ENCODE data around the gene KRTAP13-3. TPM values are rescaled to one million over a fixed set of nuclear protein-coding genes. Genes with fewer than 3 reads are reported as not detected.

The KRTAP13-3 gene
- total and polyA plus RNA-seq, 2 experiments from 2014 or later: not detected

DNA sequence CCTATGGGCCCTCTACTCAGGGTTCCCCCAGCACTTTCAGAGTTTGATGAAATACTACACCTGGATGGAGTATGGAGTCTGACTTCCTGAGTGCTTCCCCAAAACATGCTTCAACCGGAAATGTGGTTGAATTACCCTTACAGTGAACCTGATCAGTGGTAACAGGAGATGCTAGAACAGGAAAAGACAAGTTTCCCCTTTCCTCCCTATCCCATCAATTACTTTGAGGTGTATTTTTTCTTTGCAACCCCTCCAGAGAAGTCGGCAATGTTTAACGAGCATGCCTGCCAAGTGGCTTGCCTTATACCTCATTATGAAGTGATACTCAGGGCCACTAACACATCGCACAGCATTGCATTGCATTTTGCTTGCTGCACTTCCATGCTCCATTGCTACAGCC is 21.3 kb upstream of the KRTAP13-3 start:
- H3F3A ChIP-seq (ENCODE audit: insufficient read depth): no peaks in the 10 kb centered on the region
- DNase-seq: no peak
- no peaks in the 10 kb centered on the region for H3K27me3 ChIP-seq (replicated peaks; ENCODE audit: insufficient read depth)
- WGBS, 2 experiments (ENCODE audit: low coverage in 1 of 2, low lambda C conversion rate in 2 of 2, missing lambda C conversion rate in 2 of 2): 11 to 12% methylated on average over 4 of the region's 4 CpGs
- TF ChIP-seq EZH2 (IDR thresholded peaks at IDR 0.05; ENCODE audit: insufficient read depth, poor library complexity, severe bottlenecking) (no peak), EZH2phosphoT487 (IDR thresholded peaks at IDR 0.05; ENCODE audit: insufficient read depth, low read depth) (no peak)
- in situ Hi-C loops (cut with MboI): no loop called here
- H3K9me2 ChIP-seq (ENCODE audit: insufficient read depth): no peaks in the 10 kb centered on the region
- no peak overlapping the region for H3K27ac ChIP-seq
- H3K36me3 ChIP-seq (ENCODE audit: low read depth): no peaks in the 10 kb centered on the region
- H3K4me3 ChIP-seq: no peak overlapping the region
- H3K4me1 ChIP-seq (ENCODE audit: insufficient read depth): no peaks in the 10 kb centered on the region
- no peak overlapping the region for H3K9ac ChIP-seq
- no peaks in the 10 kb centered on the region for H4K20me1 ChIP-seq (ENCODE audit: insufficient read depth)
- H3K4me2 ChIP-seq (ENCODE audit: unreplicated experiment): no peak overlapping the region
- H3K79me2 ChIP-seq (ENCODE audit: insufficient read depth): no peaks in the 10 kb centered on the region
- H3K9me3 ChIP-seq (ENCODE audit: low read depth): no peaks in the 10 kb centered on the region
- H2AFZ ChIP-seq: no peak overlapping the region

DNA sequence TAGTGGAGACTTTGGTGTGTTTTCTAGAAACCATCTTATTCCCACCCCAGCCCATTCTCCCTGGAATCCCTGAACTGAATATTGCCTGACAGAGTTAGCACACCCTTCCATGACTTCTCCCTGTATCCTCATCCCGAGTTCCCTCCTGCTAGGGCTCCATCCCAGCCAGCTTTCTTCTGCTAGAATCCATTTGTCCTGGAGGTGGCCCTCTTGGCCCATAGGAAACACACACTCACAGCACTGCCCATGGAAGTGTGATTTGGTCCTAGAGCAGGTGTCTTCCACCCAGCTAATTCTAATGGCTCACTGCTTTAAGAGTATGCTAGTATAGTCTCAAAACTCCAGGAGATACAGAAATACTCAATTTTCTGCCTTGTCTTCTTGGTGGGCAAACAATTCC is 18.5 kb upstream of the KRTAP13-3 start:
- DNase-seq: no peak
- no peak overlapping the region for H3K9ac ChIP-seq

DNA sequence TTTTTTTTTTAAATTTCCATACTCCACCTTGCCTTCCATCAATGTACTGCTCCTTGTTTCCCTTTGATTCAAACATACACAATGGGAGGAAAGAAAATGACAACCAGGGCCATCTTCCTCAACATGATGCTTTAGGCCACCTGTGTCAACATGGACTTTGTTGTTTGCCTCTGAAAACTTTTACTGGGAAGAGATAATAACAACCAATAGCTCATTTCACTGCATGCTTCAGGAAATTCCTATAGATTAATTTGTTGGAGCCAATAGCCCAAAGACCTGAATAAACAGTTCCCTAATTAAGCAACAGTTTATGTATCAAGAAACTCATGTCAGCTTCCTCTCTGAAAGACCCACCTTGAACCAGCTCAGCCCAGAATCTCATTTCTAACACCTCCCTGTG is 17.5 kb upstream of the KRTAP13-3 start:
- no peaks in the 10 kb centered on the region for H3K79me2 ChIP-seq (ENCODE audit: insufficient read depth)
- in situ Hi-C loops (cut with MboI): no loop called here

More for the DNA sequence above, 18.5 kb upstream of the KRTAP13-3 start:
- Histone ChIP-seq H3F3A (ENCODE audit: insufficient read depth) (no peaks in the 10 kb centered on the region), H4K20me1 (ENCODE audit: insufficient read depth) (no peaks in the 10 kb centered on the region), H3K27ac (no peak overlapping the region), H3K79me2 (ENCODE audit: insufficient read depth) (no peaks in the 10 kb centered on the region), H3K36me3 (ENCODE audit: low read depth) (no peaks in the 10 kb centered on the region), H3K4me2 (ENCODE audit: unreplicated experiment) (no peak overlapping the region), H3K4me1 (ENCODE audit: insufficient read depth) (no peaks in the 10 kb centered on the region), H2AFZ (no peak overlapping the region), H3K4me3 (no peak overlapping the region), H3K9me3 (ENCODE audit: low read depth) (no peaks in the 10 kb centered on the region), H3K9me2 (ENCODE audit: insufficient read depth) (no peaks in the 10 kb centered on the region), H3K27me3 (replicated peaks; ENCODE audit: insufficient read depth) (no peaks in the 10 kb centered on the region)
- TF ChIP-seq EZH2phosphoT487 (IDR thresholded peaks at IDR 0.05; ENCODE audit: insufficient read depth, low read depth): no peak
- no peak for TF ChIP-seq EZH2 (IDR thresholded peaks at IDR 0.05; ENCODE audit: insufficient read depth, poor library complexity, severe bottlenecking)
- WGBS, 2 experiments (ENCODE audit: low coverage in 1 of 2, low lambda C conversion rate in 2 of 2, missing lambda C conversion rate in 2 of 2): 0 to 6% methylated on average over 1 of the region's 1 CpG
- in situ Hi-C loops (cut with MboI): no loop called here

DNA sequence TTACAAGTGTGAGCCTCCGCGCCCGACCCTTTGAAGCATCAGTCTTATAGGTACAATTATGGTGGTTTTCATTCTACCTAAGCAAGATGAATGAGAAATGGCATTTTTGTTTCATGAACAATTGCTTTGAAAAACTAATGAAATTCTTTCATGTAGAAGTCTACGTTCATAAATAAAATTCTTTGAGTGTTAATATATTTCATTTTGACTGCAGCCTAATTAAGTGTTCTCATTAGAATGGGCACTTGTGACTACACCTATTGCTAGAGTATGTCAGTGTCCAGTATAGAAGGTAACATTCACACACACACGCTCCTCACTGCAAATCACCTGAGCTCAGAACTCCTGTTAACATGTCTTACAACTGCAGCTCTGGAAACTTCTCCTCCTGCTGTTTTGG is 14.2 kb upstream of the KRTAP13-3 start, which contains the start of gene KRTAP15-1:
TSS of gene KRTAP15-1 (plus strand) at position 301 of the 400 bp plus-strand sequence. CDS start at position 354, 53 bp downstream.
- Histone ChIP-seq H3F3A (ENCODE audit: insufficient read depth) (no peaks in the 10 kb centered on the region), H3K9ac (no peak within 1 kb of the TSS), H3K9me3 (ENCODE audit: low read depth) (no peaks in the 10 kb centered on the region), H3K27ac (no peak within 1 kb of the TSS), H3K27me3 (replicated peaks; ENCODE audit: insufficient read depth) (no peaks in the 10 kb centered on the region), H3K79me2 (ENCODE audit: insufficient read depth) (no peaks in the 10 kb centered on the region), H3K36me3 (ENCODE audit: low read depth) (no peaks in the 10 kb centered on the region), H3K4me3 (no peak within 1 kb of the TSS), H3K4me2 (ENCODE audit: unreplicated experiment) (no peak within 1 kb of the TSS), H4K20me1 (ENCODE audit: insufficient read depth) (no peaks in the 10 kb centered on the region), H2AFZ (no peak within 1 kb of the TSS), H3K9me2 (ENCODE audit: insufficient read depth) (no peaks in the 10 kb centered on the region), H3K4me1 (ENCODE audit: insufficient read depth) (no peaks in the 10 kb centered on the region)
- WGBS, 2 experiments (ENCODE audit: low coverage in 1 of 2, low lambda C conversion rate in 2 of 2, missing lambda C conversion rate in 2 of 2): 57 to 59% methylated on average over 5 of the region's 5 CpGs
- no peak for TF ChIP-seq EZH2phosphoT487 (IDR thresholded peaks at IDR 0.05; ENCODE audit: insufficient read depth, low read depth)
- DNase-seq: no peak
- in situ Hi-C loops (cut with MboI): no loop called here

More for the DNA sequence above, 17.5 kb upstream of the KRTAP13-3 start:
- Histone ChIP-seq H3K4me1 (ENCODE audit: insufficient read depth) (no peaks in the 10 kb centered on the region), H3K27ac (no peak overlapping the region), H4K20me1 (ENCODE audit: insufficient read depth) (no peaks in the 10 kb centered on the region), H3K27me3 (replicated peaks; ENCODE audit: insufficient read depth) (no peaks in the 10 kb centered on the region), H3K9me2 (ENCODE audit: insufficient read depth) (no peaks in the 10 kb centered on the region), H3K9ac (no peak overlapping the region), H3K4me2 (ENCODE audit: unreplicated experiment) (no peak overlapping the region), H3K4me3 (no peak overlapping the region), H2AFZ (no peak overlapping the region), H3K9me3 (ENCODE audit: low read depth) (no peaks in the 10 kb centered on the region), H3F3A (ENCODE audit: insufficient read depth) (no peaks in the 10 kb centered on the region), H3K36me3 (ENCODE audit: low read depth) (no peaks in the 10 kb centered on the region)
- no peak for TF ChIP-seq EZH2phosphoT487 (IDR thresholded peaks at IDR 0.05; ENCODE audit: insufficient read depth, low read depth)
- no peak for TF ChIP-seq EZH2 (IDR thresholded peaks at IDR 0.05; ENCODE audit: insufficient read depth, poor library complexity, severe bottlenecking)
- no peak for DNase-seq

DNA sequence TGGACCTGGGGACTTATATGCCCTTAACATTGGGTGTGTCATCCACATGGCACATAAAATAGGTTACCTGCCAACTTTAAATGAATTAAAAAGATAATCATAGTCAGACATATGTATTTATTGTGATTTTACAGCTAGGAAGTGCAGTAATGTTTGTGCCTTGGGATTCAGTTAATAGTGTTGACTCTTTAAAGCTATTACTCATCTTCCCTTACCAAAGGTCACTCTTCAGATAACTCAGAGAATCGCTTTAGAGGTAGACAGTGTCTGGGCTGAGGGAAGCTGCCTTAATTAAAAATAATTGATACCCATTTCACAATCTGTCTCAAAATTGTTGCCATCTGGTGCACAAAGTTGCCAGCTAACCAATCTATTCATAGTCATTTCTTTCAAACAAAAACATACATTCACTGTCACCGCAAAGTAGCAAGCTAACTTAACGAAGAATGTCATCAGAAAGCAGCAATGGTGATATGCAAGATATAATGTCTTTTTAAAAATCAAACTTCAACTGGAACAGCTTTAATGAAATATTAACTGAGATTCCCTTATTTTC is 11.4 kb upstream of the KRTAP13-3 start:
- in situ Hi-C loops (cut with MboI): no loop called here
- Histone ChIP-seq H3K9me3 (ENCODE audit: low read depth) (no peaks in the 10 kb centered on the region), H3K79me2 (ENCODE audit: insufficient read depth) (no peaks in the 10 kb centered on the region), H3K9me2 (ENCODE audit: insufficient read depth) (no peaks in the 10 kb centered on the region), H2AFZ (no peak overlapping the region), H3K27ac (no peak overlapping the region), H4K20me1 (ENCODE audit: insufficient read depth) (no peaks in the 10 kb centered on the region), H3K4me2 (ENCODE audit: unreplicated experiment) (no peak overlapping the region), H3K4me1 (ENCODE audit: insufficient read depth) (no peaks in the 10 kb centered on the region), H3K36me3 (ENCODE audit: low read depth) (no peaks in the 10 kb centered on the region), H3F3A (ENCODE audit: insufficient read depth) (no peaks in the 10 kb centered on the region), H3K4me3 (no peak overlapping the region), H3K9ac (no peak overlapping the region), H3K27me3 (replicated peaks; ENCODE audit: insufficient read depth) (no peaks in the 10 kb centered on the region)
- DNase-seq: no peak
- no peak for TF ChIP-seq EZH2phosphoT487 (IDR thresholded peaks at IDR 0.05; ENCODE audit: insufficient read depth, low read depth)
- no peak for TF ChIP-seq EZH2 (IDR thresholded peaks at IDR 0.05; ENCODE audit: insufficient read depth, poor library complexity, severe bottlenecking)
- 20 to 29% methylated on average over 3 of the region's 3 CpGs for WGBS, 2 experiments (ENCODE audit: low coverage in 1 of 2, low lambda C conversion rate in 2 of 2, missing lambda C conversion rate in 2 of 2)
